H9 (cell line): Measurements from ENCODE around the gene MASP2. TPM values are rescaled to one million over a fixed set of nuclear protein-coding genes. Genes with fewer than 3 reads are reported as not detected.

Source experiments
- DNase-seq: peaks from one replicate; pipeline ENCODE4 v3.0.0-alpha.2; 2017
- H2AFZ ChIP-seq: one replicate; pipeline ENCODE4 v1.6.1; 2013; ENCODE audit warnings: mild to moderate bottlenecking, low read length, control low read depth, moderate library complexity
- H2AK5ac ChIP-seq: 2 replicates; pipeline ENCODE4 v1.6.1; 2013; ENCODE audit warnings: low read length, control low read depth, mixed read lengths; ENCODE audit not compliant: insufficient read length
- H2BK120ac ChIP-seq: one replicate; pipeline ENCODE4 v1.6.1; 2013; ENCODE audit warnings: low read depth, mild to moderate bottlenecking, low read length, control low read depth, inconsistent platforms; ENCODE audit not compliant: poor library complexity, severe bottlenecking
- H2BK12ac ChIP-seq: 2 replicates; pipeline ENCODE4 v1.6.1; 2013; ENCODE audit warnings: low read length, control low read depth, mixed read lengths, low read depth; ENCODE audit not compliant: insufficient read length
- H2BK15ac ChIP-seq: 2 replicates; pipeline ENCODE4 v1.6.1; 2013; ENCODE audit warnings: low read depth, low read length, control low read depth
- H2BK20ac ChIP-seq: one replicate; pipeline ENCODE4 v1.6.1; 2013; ENCODE audit warnings: low read depth, mild to moderate bottlenecking, low read length, control low read depth, inconsistent platforms; ENCODE audit not compliant: poor library complexity, severe bottlenecking
- H2BK5ac ChIP-seq: 2 replicates; pipeline ENCODE4 v1.6.1; 2013; ENCODE audit warnings: low read length, control low read depth, mixed read lengths; ENCODE audit not compliant: insufficient read length
- H3K14ac ChIP-seq: 2 replicates; pipeline ENCODE4 v1.6.1; 2013; ENCODE audit warnings: low read length, control low read depth; ENCODE audit not compliant: insufficient read depth
- H3K18ac ChIP-seq: 2 replicates; pipeline ENCODE4 v1.6.1; 2013; ENCODE audit warnings: low read depth, mild to moderate bottlenecking, mixed read lengths, low read length, control low read depth; ENCODE audit not compliant: insufficient read length
- H3K23ac ChIP-seq: 2 replicates; pipeline ENCODE4 v1.6.1; 2013; ENCODE audit warnings: low read length, control low read depth, mixed read lengths, low read depth; ENCODE audit not compliant: insufficient read length
- H3K23me2 ChIP-seq: 2 replicates; pipeline ENCODE4 v1.6.1; 2013; ENCODE audit warnings: low read depth, mild to moderate bottlenecking, mixed read lengths, low read length, control low read depth; ENCODE audit not compliant: insufficient read length, poor library complexity, severe bottlenecking
- H3K27ac ChIP-seq: 2 replicates; pipeline ENCODE4 v1.5.1; 2013; ENCODE audit warnings: low read length, control low read depth, mixed read lengths, low read depth; ENCODE audit not compliant: insufficient read length
- H3K27me3 ChIP-seq: 2 replicates; pipeline ENCODE4 v1.6.1; 2013; ENCODE audit warnings: low read length, control low read depth, inconsistent platforms; ENCODE audit not compliant: insufficient read depth
- H3K4ac ChIP-seq: 2 replicates; pipeline ENCODE4 v1.6.1; 2013; ENCODE audit warnings: low read depth, mild to moderate bottlenecking, control low read depth, inconsistent platforms, low read length, moderate library complexity
- H3K4me1 ChIP-seq: 2 replicates; pipeline ENCODE4 v1.6.1; 2013; ENCODE audit warnings: low read length, control low read depth, inconsistent platforms; ENCODE audit not compliant: insufficient read depth
- H3K4me2 ChIP-seq: 2 replicates; pipeline ENCODE4 v1.6.1; 2013; ENCODE audit warnings: low read length, control low read depth, mixed read lengths; ENCODE audit not compliant: insufficient read length, insufficient read depth
- H3K56ac ChIP-seq: 2 replicates; pipeline ENCODE4 v1.6.1; 2013; ENCODE audit warnings: low read depth, mild to moderate bottlenecking, mixed read lengths, low read length, control low read depth; ENCODE audit not compliant: insufficient read length
- H3K79me1 ChIP-seq: 2 replicates; pipeline ENCODE4 v1.6.1; 2013; ENCODE audit warnings: low read depth, mild to moderate bottlenecking, moderate library complexity, low read length, control low read depth, inconsistent platforms; ENCODE audit not compliant: insufficient read depth, poor library complexity, severe bottlenecking
- H3K79me2 ChIP-seq: 2 replicates; pipeline ENCODE4 v1.6.1; 2013; ENCODE audit warnings: low read length, control low read depth, inconsistent platforms; ENCODE audit not compliant: insufficient read depth
- H3K9ac ChIP-seq: 2 replicates; pipeline ENCODE4 v1.6.1; 2013; ENCODE audit warnings: low read length, control low read depth, mixed read lengths; ENCODE audit not compliant: insufficient read length; ENCODE audit errors: extremely low read depth
- H3K9me3 ChIP-seq: one replicate; pipeline ENCODE4 v1.6.1; 2013; ENCODE audit warnings: low read depth, low read length, inconsistent platforms; ENCODE audit not compliant: control insufficient read depth
- H3T11ph ChIP-seq: one replicate; pipeline ENCODE4 v1.6.1; 2013; ENCODE audit warnings: mild to moderate bottlenecking, low read length, control low read depth, inconsistent platforms
- H4K20me1 ChIP-seq: one replicate; pipeline ENCODE4 v1.6.1; 2013; ENCODE audit not compliant: control insufficient read depth, insufficient read length, insufficient read depth
- H4K5ac ChIP-seq: 2 replicates; pipeline ENCODE4 v1.6.1; 2013; ENCODE audit warnings: low read depth, mild to moderate bottlenecking, mixed read lengths, low read length, control low read depth; ENCODE audit not compliant: insufficient read length
- H4K8ac ChIP-seq: replicated peaks from 2 replicates; pipeline ENCODE4 v1.6.1; 2013; ENCODE audit warnings: low read length, control low read depth, mixed read lengths, low read depth; ENCODE audit not compliant: insufficient read length
- H4K91ac ChIP-seq: 2 replicates; pipeline ENCODE4 v1.6.1; 2013; ENCODE audit warnings: low read depth, mild to moderate bottlenecking, moderate library complexity, mixed read lengths, low read length, control low read depth; ENCODE audit not compliant: insufficient read length
- H3K27ac Mint-ChIP-seq, 3 experiments: 2 replicates in 2 of 3; 3 replicates in 1 of 3; pipeline ENCODE4 v1.8.0; 2020 to 2021; ENCODE audit warnings: mixed read lengths in 3 of 3, mild to moderate bottlenecking in 1 of 3, moderate library complexity in 1 of 3
- H3K27me3 Mint-ChIP-seq: 2 replicates; pipeline ENCODE4 v1.8.0; 2021; ENCODE audit warnings: low read depth, mild to moderate bottlenecking, moderate library complexity, mixed read lengths
- H3K36me3 Mint-ChIP-seq, 3 experiments: 2 replicates in 2 of 3; 3 replicates in 1 of 3; pipeline ENCODE4 v1.8.0; 2020 to 2021; ENCODE audit warnings: low read depth in 3 of 3, mixed read lengths in 3 of 3; ENCODE audit not compliant: insufficient read depth in 1 of 3
- H3K4me1 Mint-ChIP-seq, 2 experiments: 2 replicates each; pipeline ENCODE4 v1.8.0; 2020; ENCODE audit warnings: mixed read lengths in 2 of 2
- H3K4me3 Mint-ChIP-seq, 2 experiments: 2 replicates in 1 of 2; 3 replicates in 1 of 2; pipeline ENCODE4 v1.8.0; 2020 to 2021; ENCODE audit warnings: mild to moderate bottlenecking in 2 of 2, mixed read lengths in 2 of 2, moderate library complexity in 1 of 2
- H3K9me3 Mint-ChIP-seq, 2 experiments: 2 replicates in 1 of 2; 3 replicates in 1 of 2; pipeline ENCODE4 v1.8.0; 2020; ENCODE audit warnings: mild to moderate bottlenecking in 2 of 2, mixed read lengths in 2 of 2, moderate library complexity in 1 of 2
- CTCF ChIP-seq: fragments of 200-600 bp; sonication (generic); conservative IDR thresholded peaks from 3 replicates; pipeline ENCODE4 v1.8.0; 2021; ENCODE audit warnings: antibody characterized with exemption, mild to moderate bottlenecking
- WGBS: extraction: QIAGEN DNeasy Blood & Tissue Kit; methylation state at CpG from one replicate; pipeline ENCODE4 v1.1.7; 2013; ENCODE audit warnings: missing lambda C conversion rate, low lambda C conversion rate, mixed read lengths; ENCODE audit not compliant: insufficient read length; ENCODE audit errors: extremely low coverage; 5-methylcytosine and 5-hydroxymethylcytosine counted together
- total RNA-seq: library from RNA; stranded (reverse); gene quantifications from 2 replicates; pipeline ENCODE4 v1.2.1, GENCODE V29; 2021

The MASP2 gene
- total RNA-seq, 1 experiment from 2014 or later: 0.46 TPM

- H3K27ac ChIP-seq: no peak overlapping the region
- Mint-ChIP-seq H3K36me3 (no peaks in the 10 kb centered on the region; a peak in 1 of 7 replicates), H3K27ac (peak overlapping the region in 2 of 3 experiments; percentile 9 to 36; a peak in 2 of 7 replicates), H3K27me3 (peaks cover 2% of the 10 kb centered on the region), H3K4me3 (no peak overlapping the region; a peak in 1 of 5 replicates), H3K9me3 (no peaks in the 10 kb centered on the region), H3K4me1 (peaks cover 18 to 21% of the 10 kb centered on the region in 2 experiments)
- H2BK20ac ChIP-seq: no peak overlapping the region
- H4K8ac ChIP-seq: no peak overlapping the region
- no peak overlapping the region for H2BK15ac ChIP-seq
- H2AFZ ChIP-seq: no peak overlapping the region
- DNase-seq: no peak
- H2AK5ac ChIP-seq: no peak overlapping the region
- H3K9ac ChIP-seq: no peak overlapping the region
- H4K5ac ChIP-seq: no peak overlapping the region
- no peak overlapping the region for H3K14ac ChIP-seq
- H3K4me2 ChIP-seq: no peak overlapping the region
- no peaks in the 10 kb centered on the region for H3K79me2 ChIP-seq
- H4K20me1 ChIP-seq: no peaks in the 10 kb centered on the region
- H2BK120ac ChIP-seq: no peak overlapping the region
- no peaks in the 10 kb centered on the region for H3K9me3 ChIP-seq
- no peak overlapping the region for H3K23ac ChIP-seq
- WGBS: no CpG with 5 or more reads among the region's 4 CpGs
- TF ChIP-seq CTCF: no peak
- no peaks in the 10 kb centered on the region for H3K79me1 ChIP-seq
- H3K23me2 ChIP-seq: no peaks in the 10 kb centered on the region
- H3K27me3 ChIP-seq: no peaks in the 10 kb centered on the region
- H3K56ac ChIP-seq: no peak overlapping the region
- H2BK5ac ChIP-seq: no peak overlapping the region
- H3K4me1 ChIP-seq: no peaks in the 10 kb centered on the region; the same call in 1 of the 2 replicates
- H3T11ph ChIP-seq: no peak overlapping the region
- no peak overlapping the region for H3K4ac ChIP-seq
- no peak overlapping the region for H3K18ac ChIP-seq
- no peak overlapping the region for H4K91ac ChIP-seq
- no peak overlapping the region for H2BK12ac ChIP-seq
These were observed 59.1 kb downstream of the MASP2 start for GRCh38 chr1:10987840-10988417.
